ENCODE data around the gene SYNRG.

Gene SYNRG

GRCh38 chr17:37465069-37465616 is 144.1 kb downstream of the SYNRG start:
- no peak for DNase-seq (ENCODE audit: low spot score)
- no peak for TF ChIP-seq CTCF (IDR thresholded peaks at IDR 0.05; ENCODE audit: borderline replicate concordance, control extremely low read depth, extremely low read depth, insufficient read depth, missing control alignments)
- in situ Hi-C loops (cut with MboI; ENCODE audit: low sequenced_read_pairs, unreplicated experiment), result no loop called here

All from GM13976 (cell line).